Muscle layer of colon (tissue), 2 donors: ENCODE results near the gene TGM5.
"Not testable (repeated sequence)": the region's sequence is repeated elsewhere in the genome, so short reads cannot be mapped to it uniquely, and the experiment has no call there.

Source experiments
- H3K27ac ChIP-seq: one replicate; pipeline ENCODE4 v1.7.0; 2013; ENCODE audit warnings: low read depth, mild to moderate bottlenecking, low read length, moderate library complexity
- H3K27me3 ChIP-seq, 2 donors: one replicate each; pipeline ENCODE4 v1.7.0; 2013; ENCODE audit warnings: low read length in 2 of 2, mild to moderate bottlenecking in 2 of 2; ENCODE audit not compliant: insufficient read depth in 2 of 2, control insufficient read depth in 1 of 2
- H3K36me3 ChIP-seq: one replicate; pipeline ENCODE4 v1.7.0; 2013; ENCODE audit warnings: mild to moderate bottlenecking, low read length; ENCODE audit not compliant: insufficient read depth
- H3K4me1 ChIP-seq: one replicate; pipeline ENCODE4 v1.7.0; 2013; ENCODE audit warnings: mild to moderate bottlenecking, low read length; ENCODE audit not compliant: insufficient read depth
- H3K4me3 ChIP-seq, 2 donors: one replicate each; pipeline ENCODE4 v1.7.0; 2013; ENCODE audit warnings: low read length in 2 of 2, low read depth in 1 of 2, mild to moderate bottlenecking in 1 of 2, moderate library complexity in 1 of 2
- H3K9ac ChIP-seq: one replicate; pipeline ENCODE4 v1.7.0; 2013; ENCODE audit warnings: low read length
- H3K9me3 ChIP-seq: one replicate; pipeline ENCODE4 v1.7.0; 2013; ENCODE audit warnings: mild to moderate bottlenecking, low read length
- donor health status: abdominal sarcoma.
- donor health status: Adenocarcinoma of cecum.

The TGM5 gene

GRCh38 chr15:43241100-43241499 lies 25.6 kb downstream of the TGM5 start:
- Histone ChIP-seq H3K36me3 (no peaks in the 10 kb centered on the region), H3K27ac (no peak overlapping the region), H3K9me3 (no peaks in the 10 kb centered on the region), H3K9ac (no peak overlapping the region), H3K4me1 (no peaks in the 10 kb centered on the region), H3K27me3 (no peaks in the 10 kb centered on the region), H3K4me3 (no peak overlapping the region)

DNA sequence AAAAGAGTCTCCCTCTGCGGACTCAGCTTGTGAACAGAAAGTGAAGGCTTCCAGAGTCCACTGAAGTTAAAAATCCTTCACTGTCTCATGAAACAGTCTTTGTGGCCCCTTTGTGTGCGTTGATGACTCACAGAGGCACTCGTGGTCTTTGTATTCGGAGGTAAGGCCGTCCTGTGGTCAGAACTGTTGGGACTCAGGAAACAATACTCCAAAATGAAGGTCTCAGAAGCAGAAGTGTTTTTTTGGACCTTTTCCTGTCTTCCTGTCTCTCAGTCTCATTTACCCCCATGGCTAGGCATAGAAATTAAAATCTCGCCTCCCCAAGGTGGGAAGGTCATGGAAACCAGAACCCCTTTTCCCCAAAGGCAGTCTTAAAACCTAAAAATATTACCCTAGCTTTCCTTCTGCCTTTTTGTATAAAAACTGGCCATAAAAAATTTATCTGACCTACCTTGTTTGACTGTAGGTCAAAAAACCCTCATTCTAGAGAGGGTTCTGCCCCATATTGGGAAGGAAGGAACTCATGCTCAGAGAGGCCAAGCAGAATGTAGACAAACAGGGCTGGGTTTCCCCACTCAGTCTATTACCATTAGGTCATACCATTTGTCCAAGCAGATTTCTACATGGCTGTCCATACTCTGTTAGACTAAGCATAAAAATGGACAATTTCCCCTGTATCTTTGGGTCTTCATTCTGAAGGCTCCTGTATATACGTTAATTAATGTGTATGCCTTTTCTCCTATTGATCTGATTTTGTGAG lies 26.8 kb downstream of the TGM5 start:
- H3K36me3 ChIP-seq = no peaks in the 10 kb centered on the region
- no peaks in the 10 kb centered on the region for H3K9me3 ChIP-seq
- no peak overlapping the region for H3K27ac ChIP-seq
- H3K9ac ChIP-seq = no peak overlapping the region
- no peaks in the 10 kb centered on the region for H3K4me1 ChIP-seq
- H3K4me3 ChIP-seq = no peak overlapping the region
- H3K27me3 ChIP-seq = no peaks in the 10 kb centered on the region

DNA sequence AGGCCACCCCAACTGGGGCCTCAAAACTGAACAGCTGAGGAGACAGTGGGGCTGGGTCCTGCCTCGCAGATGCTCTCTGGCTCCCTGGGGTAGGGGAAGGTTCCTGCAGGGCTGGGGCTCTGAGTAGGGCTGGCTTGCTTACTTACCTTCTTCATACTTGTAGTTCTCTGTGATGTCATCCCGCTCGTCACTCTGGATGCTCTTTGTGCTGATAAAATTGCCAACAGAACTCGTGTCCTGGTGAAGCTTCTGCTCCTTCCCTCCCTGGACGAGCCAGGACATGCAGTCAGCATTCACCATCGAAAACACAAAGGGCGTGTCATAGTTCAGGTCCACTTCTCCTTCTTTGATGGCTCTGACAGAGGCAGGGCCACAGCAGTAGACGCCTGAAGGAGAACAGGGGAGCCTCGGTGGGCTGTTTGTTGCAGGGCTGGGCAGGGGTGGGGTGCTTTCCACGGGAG lies 28.0 kb downstream of the TGM5 start:
- Histone ChIP-seq H3K4me1 (no peaks in the 10 kb centered on the region), H3K4me3 (no peak overlapping the region), H3K36me3 (no peaks in the 10 kb centered on the region), H3K9ac (no peak overlapping the region), H3K9me3 (no peaks in the 10 kb centered on the region), H3K27me3 (no peaks in the 10 kb centered on the region), H3K27ac (no peak overlapping the region)

DNA sequence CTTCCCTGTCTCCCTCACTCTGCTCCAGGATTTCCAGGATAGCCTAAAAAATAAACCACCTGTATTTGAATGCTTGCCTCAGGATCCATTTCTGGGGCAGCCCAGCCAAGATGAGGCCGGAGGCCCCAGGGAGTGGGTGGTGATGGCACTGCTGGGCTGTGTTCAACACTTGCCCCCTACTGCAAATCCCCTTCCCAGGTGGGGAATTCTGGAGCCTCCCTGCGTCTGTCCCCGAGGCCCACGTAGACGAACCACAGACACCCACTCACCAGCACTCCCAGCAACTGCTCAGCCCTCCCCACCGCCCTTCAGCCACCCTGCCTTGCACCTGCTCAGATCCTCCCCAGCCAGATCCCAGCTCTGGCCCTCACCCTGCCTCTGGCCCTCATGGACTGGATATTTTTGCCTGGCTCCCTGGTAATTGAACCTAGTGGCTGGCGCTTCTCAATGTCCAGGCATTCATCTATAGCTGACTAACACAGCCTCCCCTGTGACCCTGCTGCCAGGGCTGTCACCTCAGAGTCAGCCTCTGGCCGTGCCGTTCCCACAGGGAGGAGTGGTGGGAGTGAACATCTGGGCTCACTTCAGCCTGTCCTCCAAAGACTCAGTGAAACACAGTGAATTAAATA lies 28.8 kb downstream of the TGM5 start:
- H3K4me1 ChIP-seq = no peaks in the 10 kb centered on the region
- no peak overlapping the region for H3K27ac ChIP-seq
- H3K9ac ChIP-seq = no peak overlapping the region
- no peaks in the 10 kb centered on the region for H3K9me3 ChIP-seq
- no peaks in the 10 kb centered on the region for H3K27me3 ChIP-seq
- H3K4me3 ChIP-seq = no peak overlapping the region
- no peaks in the 10 kb centered on the region for H3K36me3 ChIP-seq

DNA sequence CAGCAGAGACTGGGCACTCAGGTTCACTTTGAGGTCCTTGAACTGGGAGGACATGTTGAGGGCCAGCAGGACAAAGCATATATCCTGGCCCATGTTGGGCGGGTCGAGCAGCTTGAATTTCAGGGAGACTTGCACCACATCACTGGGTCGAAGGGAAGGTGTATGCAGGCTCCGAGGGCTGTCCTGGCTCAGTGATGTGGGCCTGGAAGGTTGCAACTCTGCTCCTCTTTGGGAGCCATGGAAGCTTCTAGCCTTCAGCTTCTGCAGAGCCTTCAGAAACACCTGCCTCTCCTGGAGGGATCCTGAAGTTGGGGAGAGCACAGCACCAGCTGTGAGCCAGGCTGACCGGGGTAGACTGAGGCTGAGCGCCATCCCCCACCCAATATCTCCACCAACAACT lies 31.2 kb downstream of the TGM5 start:
- no peak overlapping the region for H3K27ac ChIP-seq
- H3K9ac ChIP-seq = no peak overlapping the region
- H3K27me3 ChIP-seq = no peaks in the 10 kb centered on the region
- H3K4me3 ChIP-seq = no peak overlapping the region
- no peaks in the 10 kb centered on the region for H3K36me3 ChIP-seq
- no peaks in the 10 kb centered on the region for H3K4me1 ChIP-seq
- H3K9me3 ChIP-seq = no peaks in the 10 kb centered on the region

DNA sequence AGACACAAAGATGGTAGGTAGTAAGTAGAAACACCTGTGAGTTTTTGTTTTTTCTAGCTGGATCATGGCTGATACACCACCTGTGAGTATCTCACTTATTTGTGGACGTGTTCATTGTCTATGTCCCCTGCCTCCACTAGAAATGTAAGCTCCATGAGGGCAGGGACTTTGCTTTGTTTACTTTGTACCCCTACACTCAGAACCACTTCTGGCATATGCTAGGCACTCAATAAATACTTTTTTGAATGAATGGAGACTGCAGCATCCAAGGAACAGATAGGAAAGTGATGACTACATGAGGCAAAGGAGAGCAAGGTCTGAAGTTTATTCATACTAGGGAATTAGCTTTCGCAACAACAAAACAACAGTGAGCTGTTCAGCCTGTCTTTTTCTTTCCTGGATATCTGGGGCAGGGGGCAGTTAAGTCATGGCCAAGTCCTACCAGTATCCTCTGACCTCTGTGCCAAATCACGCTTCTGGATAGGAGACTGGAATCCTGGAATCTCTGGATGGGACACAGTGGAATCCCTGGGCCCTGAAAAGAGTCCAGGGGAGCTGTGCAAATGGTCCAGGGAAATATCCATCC lies 34.3 kb downstream of the TGM5 start:
- no peaks in the 10 kb centered on the region for H3K4me1 ChIP-seq
- H3K9ac ChIP-seq = no peak overlapping the region
- no peaks in the 10 kb centered on the region for H3K36me3 ChIP-seq
- H3K27ac ChIP-seq = no peak overlapping the region
- no peak overlapping the region for H3K4me3 ChIP-seq
- no peaks in the 10 kb centered on the region for H3K27me3 ChIP-seq
- no peaks in the 10 kb centered on the region for H3K9me3 ChIP-seq

DNA sequence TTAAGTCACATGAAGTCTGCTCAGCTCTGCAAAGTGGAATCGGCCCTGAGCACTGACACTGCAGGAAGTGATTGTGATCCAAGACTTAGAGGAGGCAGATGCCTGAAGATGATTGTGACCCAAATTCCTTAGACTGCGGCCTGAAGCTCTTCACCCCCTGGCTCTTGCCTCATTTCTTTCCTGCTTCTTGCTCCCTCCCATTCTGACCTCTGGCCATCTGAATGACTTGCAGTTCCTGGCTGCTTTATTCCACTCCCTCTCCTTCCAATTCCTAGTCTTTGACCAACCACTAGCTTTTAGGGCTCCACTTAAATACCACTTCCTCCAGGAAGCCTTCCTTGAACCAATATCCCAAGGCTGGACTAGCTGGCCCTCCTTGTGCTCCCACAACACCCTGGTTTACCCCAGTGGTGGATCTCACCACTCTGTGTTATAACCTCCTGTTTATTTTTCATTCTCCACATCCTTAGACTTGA lies 36.0 kb downstream of the TGM5 start:
- Histone ChIP-seq H3K4me3 (no peak overlapping the region), H3K27ac (no peak overlapping the region), H3K9ac (no peak overlapping the region), H3K4me1 (no peaks in the 10 kb centered on the region), H3K36me3 (no peaks in the 10 kb centered on the region), H3K9me3 (no peaks in the 10 kb centered on the region), H3K27me3 (no peaks in the 10 kb centered on the region)

- Histone ChIP-seq H3K4me1 (no peaks in the 10 kb centered on the region), H3K27ac (no peak overlapping the region), H3K9ac (no peak overlapping the region), H3K36me3 (no peaks in the 10 kb centered on the region), H3K9me3 (no peaks in the 10 kb centered on the region), H3K4me3 (no peak overlapping the region), H3K27me3 (no peaks in the 10 kb centered on the region)
Observed at GRCh38 chr15:43229977-43230376, 36.8 kb downstream of the TGM5 start.

- no peaks in the 10 kb centered on the region for H3K36me3 ChIP-seq
- H3K4me1 ChIP-seq = no peaks in the 10 kb centered on the region
- H3K27me3 ChIP-seq = no peaks in the 10 kb centered on the region
- H3K27ac ChIP-seq = no peak overlapping the region
- no peaks in the 10 kb centered on the region for H3K9me3 ChIP-seq
- H3K9ac ChIP-seq = no peak overlapping the region
- H3K4me3 ChIP-seq = no peak overlapping the region
Observed at GRCh38 chr15:43226436-43227305, 40.1 kb downstream of the TGM5 start.

DNA sequence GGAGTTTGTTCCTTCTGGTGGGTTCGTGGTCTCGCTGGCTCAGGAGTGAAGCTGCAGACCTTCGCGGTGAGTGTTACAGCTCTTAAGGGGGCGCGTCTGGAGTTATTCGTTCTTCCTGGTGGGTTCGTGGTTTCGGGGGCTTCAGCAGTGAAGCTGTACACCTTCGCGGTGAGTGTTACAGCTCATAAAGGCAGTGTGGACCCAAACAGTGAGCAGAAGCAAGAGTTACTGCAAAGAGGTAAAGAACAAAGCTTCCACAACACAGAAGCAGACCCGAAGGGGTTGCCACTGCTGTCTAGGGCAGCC lies 40.8 kb downstream of the TGM5 start:
- H3K27ac ChIP-seq, H3K36me3 ChIP-seq, H3K9me3 ChIP-seq, H3K4me3 ChIP-seq, H3K4me1 ChIP-seq, H3K9ac ChIP-seq, H3K27me3 ChIP-seq: not testable (repeated sequence)

GRCh38 chr15:43225201-43225949 lies 41.4 kb downstream of the TGM5 start:
- Histone ChIP-seq H3K27ac (no peak overlapping the region), H3K4me1 (no peaks in the 10 kb centered on the region), H3K9ac (no peak overlapping the region)

More at GRCh38 chr15:43225201-43225949, 41.4 kb downstream of the TGM5 start:
- H3K4me3 ChIP-seq = no peak overlapping the region
- no peaks in the 10 kb centered on the region for H3K9me3 ChIP-seq
- no peaks in the 10 kb centered on the region for H3K27me3 ChIP-seq
- no peaks in the 10 kb centered on the region for H3K36me3 ChIP-seq
